ENCODE data around the gene NEDD4L.
"Not testable (repeated sequence)": the region's sequence is repeated elsewhere in the genome, so short reads cannot be mapped to it uniquely, and the experiment has no call there.

NEDD4L gene

DNA sequence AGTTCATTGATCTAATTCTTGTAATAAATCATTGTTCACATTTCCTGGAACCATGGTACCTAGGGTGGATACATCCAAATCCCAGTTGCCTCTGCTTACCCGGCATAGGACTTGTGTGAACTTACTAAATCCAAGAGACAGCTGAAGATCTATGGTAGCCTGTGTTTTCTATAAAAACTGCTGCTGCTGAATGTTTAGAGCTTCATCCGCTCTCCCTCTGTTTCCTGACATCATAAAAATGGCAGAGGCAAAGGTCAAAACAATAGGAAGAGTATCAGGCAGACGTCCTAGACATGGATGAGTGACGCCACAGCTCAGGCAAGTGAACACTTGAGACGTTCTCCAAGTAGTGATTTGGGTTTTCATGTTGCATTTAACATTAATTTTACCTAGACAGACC lies 326.6 kb downstream of the NEDD4L start:
- DNase-seq (ENCODE audit: low spot score): no peak
- TF ChIP-seq, protein P1, sequence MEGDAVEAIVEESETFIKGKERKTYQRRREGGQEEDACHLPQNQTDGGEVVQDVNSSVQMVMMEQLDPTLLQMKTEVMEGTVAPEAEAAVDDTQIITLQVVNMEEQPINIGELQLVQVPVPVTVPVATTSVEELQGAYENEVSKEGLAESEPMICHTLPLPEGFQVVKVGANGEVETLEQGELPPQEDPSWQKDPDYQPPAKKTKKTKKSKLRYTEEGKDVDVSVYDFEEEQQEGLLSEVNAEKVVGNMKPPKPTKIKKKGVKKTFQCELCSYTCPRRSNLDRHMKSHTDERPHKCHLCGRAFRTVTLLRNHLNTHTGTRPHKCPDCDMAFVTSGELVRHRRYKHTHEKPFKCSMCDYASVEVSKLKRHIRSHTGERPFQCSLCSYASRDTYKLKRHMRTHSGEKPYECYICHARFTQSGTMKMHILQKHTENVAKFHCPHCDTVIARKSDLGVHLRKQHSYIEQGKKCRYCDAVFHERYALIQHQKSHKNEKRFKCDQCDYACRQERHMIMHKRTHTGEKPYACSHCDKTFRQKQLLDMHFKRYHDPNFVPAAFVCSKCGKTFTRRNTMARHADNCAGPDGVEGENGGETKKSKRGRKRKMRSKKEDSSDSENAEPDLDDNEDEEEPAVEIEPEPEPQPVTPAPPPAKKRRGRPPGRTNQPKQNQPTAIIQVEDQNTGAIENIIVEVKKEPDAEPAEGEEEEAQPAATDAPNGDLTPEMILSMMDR (IDR thresholded peaks at IDR 0.05; ENCODE audit: extremely low read depth, missing control alignments): no peak

DNA sequence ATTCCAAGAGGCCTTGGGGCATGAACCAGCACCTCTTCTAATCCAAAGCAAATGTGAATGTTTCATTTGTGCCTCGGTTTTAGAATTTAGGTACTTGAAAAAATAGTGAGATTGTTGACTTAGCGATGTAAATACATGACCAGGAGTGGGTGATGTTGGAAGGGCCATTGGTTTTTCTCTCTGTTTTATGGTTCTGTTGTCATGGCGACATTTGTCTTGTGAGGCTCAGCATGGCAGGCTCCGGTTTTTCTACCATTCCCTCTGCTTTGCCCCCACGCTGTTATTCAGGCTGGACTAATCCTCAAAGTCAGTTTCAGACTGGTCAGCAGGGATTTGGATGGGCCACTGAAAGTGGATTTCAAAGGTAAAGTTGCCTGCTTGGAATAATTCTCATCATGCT lies 329.5 kb downstream of the NEDD4L start:
- TF ChIP-seq, protein P1 (IDR thresholded peaks at IDR 0.05; ENCODE audit: extremely low read depth, missing control alignments): no peak
- no peak for DNase-seq (ENCODE audit: low spot score)

DNA sequence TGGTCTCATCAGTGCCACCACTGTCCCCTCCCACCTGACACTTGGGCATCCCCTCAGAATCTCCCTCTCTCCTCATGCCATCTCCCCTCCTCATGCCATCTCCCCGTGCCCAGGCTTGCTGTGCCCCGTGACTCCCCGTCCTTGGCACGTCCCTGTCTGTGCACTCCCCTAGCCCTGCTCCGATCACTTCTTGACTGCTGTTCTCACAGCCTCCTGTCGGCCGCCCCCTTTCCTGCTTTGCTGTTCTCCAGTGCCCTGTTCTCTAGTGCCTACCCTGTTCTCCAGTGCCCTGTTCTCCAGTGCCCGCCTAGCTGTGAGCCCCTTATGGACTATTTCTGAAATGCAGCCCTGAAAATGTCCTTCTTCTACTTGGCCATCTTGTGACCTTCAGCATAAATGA lies 331.0 kb downstream of the NEDD4L start:
- TF ChIP-seq, protein P1 (IDR thresholded peaks at IDR 0.05; ENCODE audit: extremely low read depth, missing control alignments): no peak
- no peak for DNase-seq (ENCODE audit: low spot score)

DNA sequence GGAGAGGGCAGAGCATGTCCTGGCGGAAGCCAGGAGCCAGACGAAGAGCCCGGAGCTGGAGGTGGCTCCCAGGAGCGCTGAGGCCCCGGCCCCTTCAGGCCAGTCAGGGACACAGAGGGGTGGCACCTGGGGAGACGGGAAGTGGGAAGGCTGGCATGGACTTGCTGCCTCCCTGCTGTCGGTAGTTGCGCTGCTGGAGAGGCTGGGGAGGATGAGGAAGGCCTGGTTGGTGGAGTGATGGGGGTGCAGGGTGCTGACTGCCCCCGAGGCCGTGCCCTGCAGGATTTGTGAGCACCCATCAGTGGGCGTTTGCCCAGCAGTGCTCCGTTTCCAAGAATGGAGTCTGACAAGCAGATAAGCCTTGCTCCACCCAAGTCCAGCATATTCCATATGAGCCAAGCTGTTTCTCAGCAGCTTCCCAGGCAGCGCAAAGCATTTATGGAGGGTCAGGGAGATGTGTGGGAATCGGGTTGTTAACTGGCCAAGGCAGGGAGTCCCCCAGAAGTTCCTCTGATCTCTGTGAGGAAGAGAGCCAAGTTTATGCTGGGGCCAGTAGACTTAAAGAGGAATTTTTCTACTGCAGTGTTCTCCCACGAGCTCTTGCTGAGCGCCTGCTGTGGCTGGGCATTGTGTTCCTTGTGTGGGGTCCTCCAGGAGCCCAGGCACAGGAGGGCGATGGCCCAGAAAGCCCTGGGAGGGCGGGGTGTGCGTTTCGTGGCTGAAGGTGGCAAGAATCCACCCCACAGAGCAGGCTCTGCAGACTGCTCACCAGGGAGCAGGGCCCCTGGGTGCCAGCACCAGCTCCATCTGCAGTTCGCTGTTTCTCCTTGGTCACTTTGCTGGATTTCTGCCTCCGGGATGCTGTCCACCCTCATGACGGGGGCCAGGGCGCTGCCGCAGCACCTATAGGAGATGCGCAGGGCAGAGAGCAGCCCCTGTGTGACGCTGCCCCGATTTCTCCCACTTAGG lies 334.7 kb downstream of the NEDD4L start:
- no peak for DNase-seq (ENCODE audit: low spot score)
- TF ChIP-seq, protein P1 (IDR thresholded peaks at IDR 0.05; ENCODE audit: extremely low read depth, missing control alignments): no peak

DNA sequence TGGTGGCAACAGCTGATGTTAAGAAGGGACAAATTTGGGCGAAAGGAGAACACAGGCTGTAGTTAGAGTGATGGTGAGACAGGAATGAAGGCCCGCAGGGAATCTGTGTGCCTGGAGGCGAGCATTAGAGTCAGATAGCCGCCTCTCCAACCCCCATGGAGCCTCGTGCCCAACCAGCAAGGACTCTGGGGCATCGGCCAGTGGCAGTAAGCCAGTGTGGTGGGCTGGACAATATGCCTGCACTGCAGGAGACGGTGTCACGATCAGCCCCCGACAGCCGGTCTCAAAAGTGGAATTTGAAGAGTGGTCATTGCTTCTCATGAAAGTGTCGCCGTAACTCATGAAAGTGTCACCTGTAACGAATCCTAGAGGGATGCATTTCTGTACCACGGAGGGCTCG lies 335.4 kb downstream of the NEDD4L start:
- TF ChIP-seq, protein P1 (IDR thresholded peaks at IDR 0.05; ENCODE audit: extremely low read depth, missing control alignments): no peak
- no peak for DNase-seq (ENCODE audit: low spot score)

DNA sequence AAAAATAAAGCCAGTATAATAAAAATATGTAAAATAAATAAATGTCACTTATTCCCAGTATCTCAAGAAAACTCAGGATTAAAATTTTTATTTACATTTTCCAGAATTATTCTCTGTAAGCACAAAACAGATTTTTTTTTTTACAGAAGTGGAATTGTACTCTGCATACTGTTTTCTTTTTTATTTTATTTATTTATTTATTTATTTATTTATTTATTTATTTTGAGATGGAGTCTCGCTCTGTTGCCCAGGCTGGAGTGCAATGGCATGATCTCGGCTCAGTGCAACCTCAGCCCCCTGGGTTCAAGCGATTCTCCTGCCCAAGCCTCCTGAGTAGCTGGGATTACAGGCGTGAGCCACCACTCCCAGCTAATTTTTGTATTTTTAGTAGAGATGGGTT lies 336.1 kb downstream of the NEDD4L start:
- DNase-seq (ENCODE audit: low spot score): not testable (repeated sequence)

DNA sequence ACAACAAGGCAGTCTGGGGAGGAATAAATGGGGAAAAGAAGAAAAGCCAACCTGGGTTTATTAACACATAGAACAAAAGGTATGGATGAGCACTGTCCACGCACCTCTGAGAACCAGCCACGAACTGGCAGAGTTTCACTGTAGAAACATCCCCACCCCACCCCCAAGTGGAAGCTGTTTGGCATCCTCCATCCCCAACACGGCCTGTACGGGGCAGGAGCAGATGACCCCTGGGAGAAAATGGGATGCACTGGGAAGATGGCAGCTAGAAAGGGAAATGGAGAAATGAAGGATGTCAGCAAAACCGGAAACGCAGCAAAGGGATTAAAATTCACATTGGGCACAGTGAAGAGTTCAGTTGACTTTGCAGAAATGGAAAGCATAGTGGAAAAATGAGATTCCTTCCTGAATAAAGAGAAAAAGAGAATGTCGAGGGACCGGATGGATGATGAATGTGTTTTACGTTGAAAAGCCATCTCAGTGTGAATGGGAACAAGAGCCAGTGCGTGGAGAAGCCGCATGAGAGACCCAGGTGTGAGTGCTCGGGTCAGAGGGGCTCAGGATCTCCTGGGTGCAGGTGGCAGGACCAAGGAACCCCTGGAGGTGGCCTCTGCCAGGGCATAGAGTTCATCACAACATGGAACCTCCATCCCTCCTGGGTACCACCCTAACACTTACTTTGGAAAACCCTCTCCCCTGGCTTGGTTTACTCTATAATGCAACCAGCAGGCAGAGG lies 337.8 kb downstream of the NEDD4L start:
- DNase-seq (ENCODE audit: low spot score): no peak
- TF ChIP-seq, protein P1 (IDR thresholded peaks at IDR 0.05; ENCODE audit: extremely low read depth, missing control alignments): no peak

All from GM20000 (cell line).